ENCODE results near the gene EDA.
"Not testable (repeated sequence)": the region's sequence is repeated elsewhere in the genome, so short reads cannot be mapped to it uniquely, and the experiment has no call there.

The EDA gene

GRCh38 chrX:69961365-69962072 lies 345.6 kb downstream of the EDA start:
- DNase-seq = no peak

- DNase-seq = peak; percentile 0
Measured at GRCh38 chrX:69968950-69969349, 353.0 kb downstream of the EDA start.

- DNase-seq = no peak
Measured at GRCh38 chrX:69969460-69969859, 353.5 kb downstream of the EDA start.

DNA sequence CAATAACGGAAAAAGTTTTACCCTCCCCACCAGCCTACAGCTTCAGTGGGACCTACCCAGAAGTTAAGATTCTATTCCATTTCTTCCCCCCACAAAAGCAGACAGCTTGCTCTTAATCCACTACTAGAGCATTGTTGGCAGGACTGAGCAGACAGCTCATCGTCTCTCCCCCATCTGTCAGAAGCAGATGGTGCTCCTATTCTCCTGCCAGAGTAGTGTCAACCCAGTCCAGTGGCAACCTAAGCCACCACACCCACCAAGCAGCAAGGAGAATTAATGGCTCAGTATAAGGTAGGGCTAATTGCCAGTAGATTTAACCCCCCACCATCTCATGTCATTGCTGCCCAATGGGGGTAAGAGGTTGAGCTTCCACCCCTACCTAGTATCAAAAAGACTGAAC lies 371.8 kb downstream of the EDA start:
- no peak for DNase-seq

GRCh38 chrX:69988955-69989394 lies 373.1 kb downstream of the EDA start:
- no peak for DNase-seq

- DNase-seq = no peak
Measured at GRCh38 chrX:69991685-69992084, 375.8 kb downstream of the EDA start.

DNA sequence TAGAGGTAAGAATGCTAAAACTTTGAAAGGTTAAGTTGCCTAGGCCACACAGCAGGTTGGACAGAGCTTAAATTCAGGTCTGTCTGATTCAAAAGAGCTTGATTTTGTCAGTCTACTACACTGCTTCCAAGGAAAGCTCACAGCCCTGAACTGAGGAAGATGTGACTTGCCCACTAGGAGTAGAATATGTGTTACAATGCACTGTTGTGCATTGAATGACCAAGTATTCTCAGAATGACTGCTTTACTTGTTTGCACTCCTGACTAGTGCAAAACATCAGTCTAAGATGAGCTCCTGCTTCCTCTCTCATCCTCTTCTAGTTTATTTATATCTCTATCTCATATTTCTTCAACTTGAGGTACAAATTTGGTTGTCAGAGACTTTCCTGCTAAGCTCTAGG lies 377.6 kb downstream of the EDA start:
- no peak for DNase-seq

DNA sequence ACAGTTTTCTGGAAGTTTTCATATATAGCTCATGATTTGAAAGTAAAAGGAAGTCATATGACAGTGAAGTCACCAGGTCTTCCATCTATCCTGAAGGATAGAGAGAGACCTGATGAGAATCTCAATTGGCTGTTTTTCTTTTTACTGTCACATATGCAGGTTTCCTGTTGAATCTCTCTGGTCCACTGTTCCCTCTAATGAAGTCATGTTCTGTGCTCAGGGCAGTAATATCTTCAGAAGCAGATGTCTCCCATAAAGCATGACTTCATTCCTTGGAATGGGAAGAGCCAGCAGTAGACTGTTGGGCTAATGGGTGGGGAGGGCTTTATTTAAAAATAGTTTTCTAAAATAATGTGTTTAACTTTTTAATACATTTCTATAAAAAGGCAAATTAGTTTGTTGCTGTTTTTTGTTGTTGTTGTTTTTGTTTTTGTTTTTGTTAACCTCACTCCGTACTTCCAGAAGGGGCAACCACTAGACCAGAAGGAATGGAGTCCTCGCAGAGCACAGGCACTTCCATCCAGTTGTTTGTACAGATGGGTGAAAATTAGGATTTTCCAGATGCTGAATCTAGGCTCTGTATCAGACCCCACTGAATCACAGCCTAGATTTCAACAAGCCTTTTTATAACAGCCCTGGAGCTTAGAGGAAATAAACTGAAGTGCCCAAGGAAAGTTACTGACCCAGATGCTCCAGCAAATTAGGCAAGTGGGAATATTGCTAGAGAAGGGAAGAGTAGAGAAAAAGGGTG lies 379.6 kb downstream of the EDA start:
- DNase-seq = no peak

DNA sequence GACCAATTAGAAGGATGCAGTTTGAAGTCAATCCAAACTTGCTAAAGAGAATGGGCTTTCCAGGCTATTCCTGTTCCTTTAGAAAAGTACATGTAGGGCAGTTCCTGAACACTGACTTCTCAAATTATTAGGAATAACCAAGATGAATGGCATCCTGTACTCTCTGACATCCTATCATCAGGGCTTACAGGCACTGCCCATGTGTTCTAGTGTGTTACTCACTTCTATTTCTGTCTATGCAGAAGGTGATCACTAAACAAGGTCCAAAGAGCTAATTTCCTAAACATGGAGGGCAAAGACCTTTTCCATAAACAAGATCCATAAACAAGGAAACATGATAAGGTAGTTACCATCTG lies 380.2 kb downstream of the EDA start:
- DNase-seq = no peak

DNA sequence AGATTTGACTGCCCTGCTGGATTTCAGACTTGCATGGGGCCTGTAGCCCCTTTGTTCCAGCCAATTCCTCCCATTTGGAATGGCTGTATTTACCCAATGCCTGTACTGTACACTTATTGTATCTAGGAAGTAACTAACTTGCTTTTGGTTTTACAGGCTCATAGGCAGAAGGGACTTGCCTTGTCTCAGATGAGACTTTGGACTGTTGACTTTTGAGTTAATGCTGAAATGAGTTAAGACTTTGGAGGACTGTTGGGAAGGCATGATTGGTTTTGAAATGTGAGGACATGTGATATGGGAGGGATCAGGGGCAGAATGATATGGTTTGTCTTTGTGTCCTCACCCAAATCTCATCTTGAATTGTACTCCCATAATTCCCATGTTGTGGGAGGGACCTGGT lies 382.4 kb downstream of the EDA start:
- not testable (repeated sequence) for DNase-seq

DNA sequence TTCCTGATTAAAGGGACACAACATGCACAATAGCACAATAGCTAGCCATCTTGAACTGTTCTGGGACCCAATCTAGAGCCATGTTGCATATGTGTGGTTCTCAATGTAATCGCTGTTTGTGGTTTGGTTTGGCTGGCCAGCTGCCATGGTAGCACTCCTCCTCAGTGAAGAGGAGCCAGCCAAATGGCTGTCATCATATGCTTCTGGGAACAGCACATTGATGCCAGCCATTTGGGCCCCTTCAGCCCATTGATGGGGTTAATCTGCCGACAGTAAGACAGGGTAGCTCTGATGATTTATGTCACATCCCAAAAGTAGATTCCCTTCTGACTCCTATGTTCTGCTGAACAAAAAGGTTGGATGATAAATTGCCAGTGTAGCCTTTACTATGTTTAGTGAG lies 385.4 kb downstream of the EDA start:
- DNase-seq = no peak

- DNase-seq = no peak
Measured at GRCh38 chrX:70001708-70002341, 385.9 kb downstream of the EDA start.

GRCh38 chrX:70007946-70008345 lies 392.0 kb downstream of the EDA start:
- no peak for DNase-seq

GRCh38 chrX:70009049-70009448 lies 393.1 kb downstream of the EDA start:
- DNase-seq = no peak

DNA sequence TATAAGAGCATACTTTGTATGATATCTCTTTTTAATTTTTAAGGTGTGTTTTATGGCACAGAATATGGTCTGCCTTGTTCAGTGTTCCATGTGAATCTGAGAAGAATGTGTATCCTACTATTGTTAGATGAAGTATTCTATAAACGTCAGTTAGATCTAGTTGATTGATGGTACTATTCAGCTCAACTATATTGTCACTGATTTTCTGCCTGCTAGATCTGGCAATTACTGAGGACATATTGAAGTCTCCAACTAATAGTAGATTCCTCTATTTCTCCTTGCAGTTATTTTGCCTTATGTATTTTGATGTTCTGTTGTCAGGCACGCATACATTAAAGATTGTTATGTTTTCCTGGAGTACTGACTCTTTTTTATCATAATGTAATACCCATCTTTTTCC lies 394.1 kb downstream of the EDA start:
- no peak for DNase-seq

GRCh38 chrX:70012756-70013155 lies 396.8 kb downstream of the EDA start:
- no peak for DNase-seq

- no peak for DNase-seq
Measured at GRCh38 chrX:70013466-70014381, 397.8 kb downstream of the EDA start.

GRCh38 chrX:70016513-70016912 lies 400.6 kb downstream of the EDA start:
- no peak for DNase-seq

DNA sequence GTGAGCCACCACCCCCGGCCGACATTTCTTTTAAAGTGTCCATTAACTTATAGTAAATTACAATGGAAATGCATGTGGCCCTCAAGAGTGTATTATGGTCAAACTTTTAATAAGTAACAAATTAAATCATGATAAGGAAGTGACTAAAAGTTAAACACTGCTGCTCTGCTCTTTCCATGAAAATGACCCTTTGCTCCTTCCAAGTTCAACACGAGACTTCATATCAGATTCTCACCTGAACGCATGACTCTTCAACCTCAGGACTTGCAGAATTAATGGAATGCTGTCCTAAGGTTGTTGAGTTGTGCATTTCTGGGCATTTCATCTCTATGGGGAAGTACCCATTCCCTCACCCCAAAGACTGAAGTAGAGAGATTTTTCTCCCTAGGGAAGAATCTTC lies 406.7 kb downstream of the EDA start:
- no peak for DNase-seq

DNA sequence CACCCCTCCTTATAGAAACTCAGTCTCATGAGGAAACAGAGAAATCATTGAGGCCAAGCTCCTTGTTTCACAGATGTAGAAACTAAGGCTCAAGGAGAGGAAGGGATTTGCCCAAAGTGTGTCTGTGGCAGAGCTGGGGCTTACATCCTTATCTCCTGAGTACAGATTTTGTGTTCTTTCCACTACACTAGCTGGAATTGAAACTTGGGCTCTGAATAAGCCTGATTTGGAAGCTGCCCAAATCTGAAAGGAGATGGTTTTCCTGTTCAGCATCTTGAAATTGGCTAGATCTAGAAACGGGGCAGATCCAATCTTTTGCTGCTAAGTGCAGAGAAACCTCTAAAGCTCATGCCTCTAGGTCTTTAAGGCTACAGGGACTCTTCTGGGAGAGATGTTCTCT lies 409.6 kb downstream of the EDA start:
- no peak for DNase-seq

DNA sequence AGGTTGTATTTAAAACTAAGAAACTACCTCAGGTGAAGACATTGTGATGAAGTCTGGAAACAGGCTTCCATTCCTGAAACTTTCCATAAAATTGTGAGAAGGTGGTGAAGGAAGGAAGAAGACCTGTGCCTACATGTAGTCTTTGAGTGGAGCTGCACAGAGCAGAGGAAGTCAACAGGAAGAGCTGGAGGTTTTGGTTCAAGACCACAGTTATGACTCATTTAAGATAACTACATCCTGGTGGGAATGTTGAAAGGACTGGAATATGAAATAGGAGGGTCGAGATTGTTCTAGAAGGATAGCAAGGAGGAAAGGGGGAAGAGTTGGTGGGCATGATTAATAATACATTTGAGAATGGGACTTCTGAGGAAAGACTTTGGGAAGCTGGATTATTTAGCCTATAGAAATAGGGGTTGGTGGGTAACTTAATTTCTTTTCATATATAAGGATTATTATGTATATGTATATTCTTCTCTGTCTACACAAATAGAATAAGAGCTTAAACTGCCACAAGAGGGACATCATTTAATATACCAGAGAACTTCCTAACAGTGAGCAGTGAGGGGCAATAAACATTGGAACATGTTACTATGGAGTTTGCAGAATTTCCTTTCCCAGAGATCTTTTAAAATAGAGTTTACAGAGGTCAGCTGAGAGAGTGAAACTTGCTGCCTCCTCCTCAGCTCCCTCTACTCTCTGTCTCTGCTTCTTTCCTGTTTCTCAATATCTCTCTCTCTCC lies 410.4 kb downstream of the EDA start:
- no peak for DNase-seq

DNA sequence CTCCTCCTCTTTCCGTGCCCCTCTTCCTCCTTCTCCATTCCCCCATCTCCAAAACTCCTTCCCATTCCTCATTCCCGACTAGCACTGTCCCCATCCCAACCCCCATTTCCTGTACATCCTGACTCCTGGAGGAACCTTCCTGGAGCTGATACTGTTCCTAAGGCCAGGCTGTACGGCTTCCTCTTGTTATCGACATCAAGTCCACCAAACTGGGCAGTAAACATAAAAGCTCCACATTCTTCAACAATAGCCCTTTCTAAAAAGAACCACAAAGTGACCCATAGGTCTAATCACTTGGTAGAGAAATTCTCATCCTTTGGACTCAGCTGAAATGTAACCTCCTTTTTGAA lies 410.9 kb downstream of the EDA start:
- DNase-seq = no peak

- no peak for DNase-seq
Measured at GRCh38 chrX:70029863-70030262, 413.9 kb downstream of the EDA start.
